ENCODE data around the gene CES4A.

Gene CES4A

GRCh38 chr16:66959704-66960161, 28.7 kb upstream of the CES4A start:
- no peak overlapping the region for H3K4me3 ChIP-seq
- peak in 1 of 2 donors; percentile 44 for DNase-seq
- no peaks in the 10 kb centered on the region for H3K36me3 ChIP-seq
- H3K27ac ChIP-seq: no peak overlapping the region
- intact Hi-C loops (cut with DNase I; ENCODE audit: low total_unique reads): no loop called here
- no peak for TF ChIP-seq CTCF (IDR thresholded peaks at IDR 0.05)
- H3K4me1 ChIP-seq: no peaks in the 10 kb centered on the region
- no peaks in the 10 kb centered on the region for H3K9me3 ChIP-seq
- H3K27me3 ChIP-seq: peaks cover 0 to 8% of the 10 kb centered on the region in 2 donors

GRCh38 chr16:66960270-66960669, 28.1 kb upstream of the CES4A start:
- no peak for TF ChIP-seq CTCF (IDR thresholded peaks at IDR 0.05)
- Histone ChIP-seq H3K36me3 (no peaks in the 10 kb centered on the region), H3K4me3 (no peak overlapping the region), H3K27ac (no peak overlapping the region), H3K4me1 (no peaks in the 10 kb centered on the region), H3K9me3 (no peaks in the 10 kb centered on the region), H3K27me3 (peaks cover 0 to 8% of the 10 kb centered on the region in 2 donors)
- DNase-seq: no peak
- intact Hi-C loops (cut with DNase I; ENCODE audit: low total_unique reads): no loop called here

GRCh38 chr16:66961065-66961744, 27.2 kb upstream of the CES4A start, which contains the start of gene CES3:
TSS of gene CES3 (plus strand) at chr16:66961266. CDS start at chr16:66961308, 42 bp downstream.
- no peak within 1 kb of the TSS for H3K4me3 ChIP-seq
- no peaks in the 10 kb centered on the region for H3K4me1 ChIP-seq
- intact Hi-C loops (cut with DNase I; ENCODE audit: low total_unique reads): no loop called here
- no peaks in the 10 kb centered on the region for H3K9me3 ChIP-seq
- H3K27me3 ChIP-seq: peaks cover 0 to 8% of the 10 kb centered on the region in 2 donors
- no peak within 1 kb of the TSS for H3K27ac ChIP-seq
- no peaks in the 10 kb centered on the region for H3K36me3 ChIP-seq
- DNase-seq: peak in 1 of 2 donors; percentile 38
- TF ChIP-seq CTCF (IDR thresholded peaks at IDR 0.05): peak; percentile 27 to 43

GRCh38 chr16:66961914-66962313, 26.5 kb upstream of the CES4A start:
- intact Hi-C loops (cut with DNase I; ENCODE audit: low total_unique reads): no loop called here
- Histone ChIP-seq H3K27ac (no peak overlapping the region), H3K4me3 (no peak overlapping the region), H3K27me3 (peaks cover 0 to 5% of the 10 kb centered on the region in 2 donors), H3K9me3 (no peaks in the 10 kb centered on the region), H3K4me1 (no peaks in the 10 kb centered on the region), H3K36me3 (no peaks in the 10 kb centered on the region)
- TF ChIP-seq CTCF (IDR thresholded peaks at IDR 0.05): no peak
- no peak for DNase-seq

GRCh38 chr16:66964049-66964448, 24.3 kb upstream of the CES4A start:
- intact Hi-C loops (cut with DNase I; ENCODE audit: low total_unique reads): no loop called here
- Histone ChIP-seq H3K9me3 (no peaks in the 10 kb centered on the region), H3K27ac (no peak overlapping the region), H3K4me1 (no peaks in the 10 kb centered on the region), H3K4me3 (no peak overlapping the region), H3K36me3 (no peaks in the 10 kb centered on the region), H3K27me3 (peaks cover 0 to 3% of the 10 kb centered on the region in 2 donors)
- no peak for DNase-seq
- no peak for TF ChIP-seq CTCF (IDR thresholded peaks at IDR 0.05)

Data from tibial artery (tissue), 4 donors.